Heart left ventricle (tissue), 13 donors: Measurements from ENCODE around the gene ELOA2.

Experiments used
- CTCF ChIP-seq, 12 donors: fragments of 200-600 bp; sonication (generic) in 4 of 12; IDR thresholded peaks; one replicate each; pipeline versions ENCODE4 v1.5.0 to v1.8.0; 2018 to 2022; ENCODE audit warnings: antibody characterized with exemption in 12 of 12, mild to moderate bottlenecking in 5 of 12
- POLR2A ChIP-seq, 2 donors: fragments of 450-650 bp; IDR thresholded peaks; one replicate each; pipeline ENCODE4 v1.6.1; 2017; ENCODE audit warnings: antibody characterized with exemption in 2 of 2, mild to moderate bottlenecking in 2 of 2, moderate library complexity in 2 of 2
- donor health status: ischemic (EF 13 %, LVEDD 7.1; RV severe dilation, severe dysfunction).
- donor health status: DM: no; HTN: yes; CAD: no.
- donor health status: DM: no; HTN: no; CAD: no.
- donor health status: ischemic (EF 25% LVEDD 6.9; RV normal size, moderate dysfunction).
- donor health status: ischemic (EF 25% LVEDD 5.7; RV mildly dilated, moderate dysfunction).
- donor health status: ischemic (EF 35%, LVEDD 5.7; RV mildly dilated, moderate dysfunction).
- donor health status: nonischemic (EF 11% LVEDD 7.7; RV severe dilation, severe dysfunction).
- donor health status: DM: yes; HTN: yes; CAD: no.
- donor health status: PGD.
- donor health status: ischemic (EF 29% LVEDD 5.4; RV normal size, mild dysfunction).
- donor health status: nonischemic (EF 23%, LVEDD 6.1; RV moderate dilation, normal function).

- no peak for TF ChIP-seq POLR2A (IDR thresholded peaks at IDR 0.05)
- no peak for TF ChIP-seq CTCF (IDR thresholded peaks at IDR 0.05)
Observed at GRCh38 chr18:47040982-47041381, 5.6 kb upstream of the ELOA2 start.
